GM19238 (cell line): ENCODE results near the gene BTBD10.
"Not testable (repeated sequence)": the region's sequence is repeated elsewhere in the genome, so short reads cannot be mapped to it uniquely, and the experiment has no call there.

Experiments used
- DNase-seq: peaks from one replicate; pipeline ENCODE4 v3.0.0; 2011; ENCODE audit warnings: low spot score; ENCODE audit not compliant: insufficient read length

The BTBD10 gene

DNA sequence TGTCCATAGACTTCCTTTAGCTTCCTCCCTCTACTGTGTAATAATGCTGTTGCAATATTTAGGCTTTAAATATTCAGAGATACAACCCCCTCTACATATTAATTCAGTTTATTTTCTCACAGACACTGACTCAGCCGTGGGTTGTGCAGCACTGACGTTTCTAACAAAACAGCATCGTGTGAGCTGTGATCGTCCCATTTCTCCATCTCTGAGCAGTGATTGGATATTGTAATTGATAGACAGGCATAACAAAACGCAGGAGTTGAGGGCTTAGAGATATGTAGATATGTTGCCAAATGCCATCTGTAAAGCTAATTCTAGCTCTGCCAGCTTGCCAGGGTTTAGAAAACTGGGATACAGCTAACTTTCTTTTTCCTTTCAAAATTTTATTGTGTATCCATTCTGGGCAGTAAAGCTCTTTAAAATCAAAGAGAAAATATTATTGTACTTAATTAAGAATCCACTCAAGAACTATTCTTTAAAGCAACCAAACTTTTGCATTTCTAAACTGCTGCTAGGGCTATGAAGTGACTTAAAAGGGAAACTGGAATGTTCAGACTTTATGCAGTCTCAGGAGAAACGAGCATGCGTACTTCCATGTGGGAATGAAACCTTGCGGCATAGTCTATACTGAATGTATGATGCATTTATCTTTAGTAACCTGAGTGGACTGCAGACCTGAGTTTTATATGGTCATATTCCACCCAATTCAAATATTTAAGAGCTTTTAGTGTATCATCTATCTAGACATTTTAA lies 22.7 kb downstream of the BTBD10 start:
- DNase-seq, result no peak

DNA sequence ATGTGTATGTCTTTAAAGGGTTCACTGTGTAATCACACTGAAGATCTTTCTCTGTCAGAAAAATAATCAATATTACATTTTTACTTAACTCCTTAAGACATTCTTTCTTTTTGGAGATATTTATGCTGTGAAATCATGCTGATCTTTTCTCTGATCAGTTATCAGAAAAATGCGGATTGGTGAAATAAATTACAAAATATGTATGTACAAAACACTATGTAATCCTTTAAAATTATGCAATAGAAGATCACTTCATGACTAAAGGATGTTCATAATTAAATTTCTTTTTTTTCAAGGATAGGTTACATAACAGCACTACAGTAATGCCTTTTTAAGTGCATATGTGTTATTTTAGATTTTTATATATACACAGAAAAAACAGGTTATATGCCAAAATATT lies 24.7 kb downstream of the BTBD10 start:
- no peak for DNase-seq

DNA sequence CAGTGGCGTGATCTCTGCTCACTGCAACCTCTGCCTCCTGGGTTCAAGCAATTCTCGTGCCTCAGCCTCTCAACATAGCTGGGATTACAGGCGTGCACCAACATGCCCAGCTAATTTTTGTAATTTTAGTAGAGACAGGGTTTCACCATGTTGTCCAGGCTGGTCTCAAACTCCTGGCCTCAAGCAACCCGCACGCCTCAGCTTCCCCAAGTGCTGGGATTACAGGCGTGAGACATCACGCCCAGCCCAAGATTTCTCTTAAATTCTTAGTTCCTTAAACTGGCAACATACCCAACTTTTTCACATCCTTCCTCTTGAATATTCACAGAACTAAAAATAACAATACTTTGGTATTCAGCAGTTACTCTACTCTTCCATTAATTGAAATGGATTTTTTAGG lies 26.2 kb downstream of the BTBD10 start:
- DNase-seq, result not testable (repeated sequence)

DNA sequence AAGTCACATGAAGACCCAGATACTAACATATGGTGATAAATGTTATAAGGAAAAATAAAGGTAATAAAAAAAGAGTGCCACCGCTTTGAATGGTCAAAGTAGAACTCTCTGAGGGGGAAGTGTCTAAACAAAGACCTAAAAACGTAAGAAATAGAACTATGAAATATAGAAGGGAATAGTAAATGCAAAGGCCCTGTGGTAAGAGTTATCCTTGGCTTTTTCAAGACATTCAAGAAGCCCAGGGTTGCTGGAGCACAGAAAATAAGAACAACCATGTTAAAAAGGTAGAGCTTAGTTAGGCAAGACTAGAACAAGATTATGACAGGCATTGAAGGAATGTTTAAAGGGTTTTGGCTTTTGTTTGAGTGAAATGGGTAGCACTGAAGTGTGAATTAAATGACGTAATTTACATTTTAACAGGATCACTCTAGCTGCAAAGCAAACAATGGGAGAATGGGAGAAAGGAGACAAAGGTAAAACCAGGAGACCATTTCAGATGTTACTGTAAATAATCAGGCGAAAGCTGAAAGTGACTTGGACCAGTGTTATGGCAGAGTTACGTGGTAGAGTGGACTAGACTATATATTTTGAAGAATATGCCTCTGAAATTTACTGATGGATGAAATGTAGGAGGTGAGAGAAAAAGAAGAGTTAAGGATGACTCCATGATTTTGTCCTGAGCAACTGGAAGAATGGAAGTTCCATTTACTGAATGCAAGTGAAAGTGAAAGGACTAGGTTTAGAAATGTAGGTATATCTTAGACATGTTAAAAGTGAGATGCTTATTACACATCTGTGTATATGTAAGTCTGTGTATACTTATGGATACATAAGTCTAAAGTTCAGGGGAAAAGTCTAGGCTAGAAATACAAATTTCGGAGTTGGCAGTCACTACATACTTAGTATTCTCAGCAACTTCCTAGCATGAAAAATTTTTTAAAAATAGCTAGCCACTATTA lies 28.5 kb downstream of the BTBD10 start:
- DNase-seq, result no peak

DNA sequence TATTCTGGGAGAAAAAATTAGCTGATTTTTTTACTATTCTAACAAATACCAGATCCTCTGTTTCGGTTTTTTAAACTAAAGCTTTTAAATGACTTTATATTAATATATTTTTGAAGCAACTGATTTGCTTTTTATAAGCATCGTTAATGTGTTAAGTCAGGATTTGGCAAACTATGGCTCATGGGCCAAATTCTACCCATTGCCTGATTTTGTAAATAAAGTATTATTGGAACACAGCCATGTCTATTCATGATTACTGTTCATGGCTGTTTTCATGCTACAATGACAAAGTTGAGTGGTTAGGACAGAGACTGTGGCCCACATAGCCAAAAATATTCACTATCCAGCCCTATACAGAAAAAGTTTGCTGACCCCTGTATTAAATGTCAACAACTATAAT lies 29.6 kb downstream of the BTBD10 start:
- no peak for DNase-seq

DNA sequence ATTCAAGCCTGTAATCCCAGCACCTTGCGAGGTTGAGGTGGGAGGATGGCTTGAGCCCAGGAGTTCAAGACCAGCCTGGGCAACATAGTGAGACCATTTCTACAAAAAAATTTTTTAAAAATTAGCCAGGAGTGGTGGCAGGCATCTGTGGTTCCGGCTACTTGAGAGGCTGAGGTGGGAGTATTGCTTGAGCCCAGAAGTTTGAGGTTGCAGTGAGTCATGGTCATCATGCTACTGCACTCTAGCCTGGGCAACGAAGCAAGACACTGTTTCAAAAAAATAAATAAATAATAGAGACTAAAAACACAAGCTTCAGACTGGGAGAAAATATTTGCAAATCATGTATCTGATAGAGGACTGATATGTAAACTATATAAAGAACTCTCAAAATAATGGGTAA lies 33.2 kb downstream of the BTBD10 start:
- DNase-seq, result no peak

DNA sequence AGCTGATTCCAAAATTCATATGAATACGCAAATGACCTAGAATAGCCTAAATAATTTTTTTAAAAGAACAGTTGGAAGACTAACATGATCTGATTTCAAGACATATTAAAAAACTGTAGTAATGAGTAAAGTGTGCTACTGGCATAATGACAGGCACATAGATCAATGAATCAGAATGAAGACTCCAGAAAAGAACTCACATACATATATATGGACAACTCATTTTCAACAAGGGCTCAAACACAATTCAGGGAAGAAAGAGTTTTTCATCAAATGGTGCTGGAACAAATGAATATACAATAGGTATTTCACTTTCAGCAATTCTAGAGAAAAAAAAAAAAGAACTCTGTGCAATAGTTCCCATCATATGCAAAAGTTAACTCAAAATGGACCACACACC lies 33.7 kb downstream of the BTBD10 start:
- DNase-seq, result no peak

DNA sequence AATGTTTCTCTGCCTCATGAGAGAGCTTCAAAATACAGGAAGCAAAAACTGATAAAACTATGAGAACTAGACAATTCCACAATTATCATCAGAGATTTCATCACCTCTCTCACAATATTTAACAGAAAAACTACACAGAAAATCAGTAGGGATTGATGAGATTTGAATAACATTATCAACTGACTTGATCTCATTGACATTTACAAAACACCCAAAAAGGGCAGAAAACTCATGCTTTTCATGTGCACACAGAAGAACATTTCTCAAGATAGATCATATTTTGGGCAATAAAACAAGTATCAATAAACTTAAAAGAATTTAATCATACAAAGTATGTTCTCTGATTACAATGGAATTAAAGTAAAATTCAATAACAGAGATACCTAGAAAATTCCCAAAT lies 35.6 kb downstream of the BTBD10 start:
- DNase-seq, result no peak

DNA sequence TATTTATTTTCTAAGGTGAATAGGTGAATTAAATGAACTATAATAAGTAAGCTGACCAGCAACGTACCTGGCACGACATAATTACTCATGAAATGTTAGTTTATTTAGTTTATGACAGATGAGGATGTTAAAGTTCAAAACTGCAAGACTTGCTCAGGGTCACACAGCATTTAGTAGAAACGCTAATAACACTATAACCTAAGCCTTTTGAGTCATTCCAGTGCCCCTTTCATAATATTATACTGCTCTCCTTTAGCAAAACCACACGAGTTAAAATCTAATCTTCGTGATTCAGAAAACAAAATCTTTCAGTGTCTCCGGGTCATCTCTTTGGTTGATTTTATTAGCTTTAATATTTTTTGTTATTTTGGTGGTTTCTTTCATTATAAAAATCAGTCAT lies 39.6 kb downstream of the BTBD10 start:
- no peak for DNase-seq

DNA sequence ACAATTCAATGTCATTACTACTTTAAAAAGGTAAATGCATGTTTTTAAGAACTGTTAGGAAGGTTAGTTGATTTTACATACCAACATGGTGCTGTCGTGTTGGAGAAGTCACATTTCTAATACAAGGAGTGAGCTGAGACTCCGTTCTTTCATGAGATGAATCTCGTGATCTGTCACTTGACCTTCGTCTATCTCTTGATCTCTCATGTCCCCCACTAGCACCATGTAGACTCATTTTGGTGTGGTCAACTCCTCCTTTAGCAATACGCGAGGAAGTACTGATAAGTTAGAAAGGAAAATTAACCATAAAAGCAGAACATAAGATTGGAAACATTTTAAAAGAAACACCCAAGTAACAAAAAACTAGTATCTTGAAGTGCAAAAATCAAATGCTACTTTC lies 41.5 kb downstream of the BTBD10 start:
- DNase-seq, result no peak

DNA sequence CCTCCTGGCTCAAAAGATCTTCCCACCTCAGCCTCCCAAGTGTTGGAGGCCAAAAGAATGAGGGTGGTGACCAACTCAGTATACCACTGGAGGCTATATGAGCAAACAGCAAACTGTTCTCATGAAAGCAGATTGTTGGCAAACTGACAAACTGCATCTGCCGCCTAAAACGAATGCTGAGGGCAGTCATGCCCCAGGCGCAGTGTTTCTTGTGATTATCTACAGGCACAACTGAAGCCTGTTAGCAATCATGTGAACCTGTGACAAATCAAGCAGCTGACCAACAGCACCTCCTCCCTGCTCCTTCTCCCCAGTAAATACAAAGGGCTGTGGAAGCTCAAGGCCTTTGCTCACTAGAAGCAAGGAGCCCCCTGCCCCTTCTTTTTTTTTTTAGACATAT lies 47.8 kb downstream of the BTBD10 start:
- DNase-seq, result no peak

DNA sequence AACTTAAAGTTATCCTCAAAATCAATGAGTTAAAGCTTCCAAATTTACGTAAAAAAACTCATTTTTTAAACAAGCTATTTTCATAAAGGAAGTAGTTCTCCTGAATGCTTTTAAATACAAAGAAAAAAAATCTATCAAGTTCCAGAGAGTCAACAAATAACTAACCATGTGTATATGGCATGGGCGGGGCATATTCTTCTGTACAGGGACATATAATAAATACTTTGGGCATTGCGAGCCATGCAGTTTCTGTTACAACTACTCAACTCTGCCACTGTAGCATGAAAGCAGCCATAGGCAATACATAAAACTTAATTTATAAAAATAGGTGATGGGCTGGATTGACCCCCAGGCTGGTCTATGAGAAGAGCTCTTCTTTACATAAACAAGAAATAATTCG lies 57.8 kb downstream of the BTBD10 start:
- no peak for DNase-seq

DNA sequence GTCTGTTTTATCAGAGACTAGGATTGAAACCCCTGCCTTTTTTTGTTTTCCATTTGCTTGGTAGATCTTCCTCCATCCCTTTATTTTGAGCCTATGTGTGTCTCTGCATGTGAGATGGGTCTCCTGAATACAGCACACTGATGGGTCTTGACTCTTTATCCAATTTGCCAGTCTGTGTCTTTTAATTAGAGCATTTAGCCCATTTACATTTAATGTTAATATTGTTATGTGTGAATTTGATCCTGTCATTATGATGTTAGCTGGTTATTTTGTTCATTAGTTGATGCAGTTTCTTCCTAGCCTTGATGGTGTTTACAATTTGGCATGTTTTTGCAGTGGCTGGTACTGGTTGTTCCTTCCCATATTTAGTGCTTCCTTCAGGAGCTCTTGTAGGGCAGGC lies 64.7 kb downstream of the BTBD10 start:
- not testable (repeated sequence) for DNase-seq

DNA sequence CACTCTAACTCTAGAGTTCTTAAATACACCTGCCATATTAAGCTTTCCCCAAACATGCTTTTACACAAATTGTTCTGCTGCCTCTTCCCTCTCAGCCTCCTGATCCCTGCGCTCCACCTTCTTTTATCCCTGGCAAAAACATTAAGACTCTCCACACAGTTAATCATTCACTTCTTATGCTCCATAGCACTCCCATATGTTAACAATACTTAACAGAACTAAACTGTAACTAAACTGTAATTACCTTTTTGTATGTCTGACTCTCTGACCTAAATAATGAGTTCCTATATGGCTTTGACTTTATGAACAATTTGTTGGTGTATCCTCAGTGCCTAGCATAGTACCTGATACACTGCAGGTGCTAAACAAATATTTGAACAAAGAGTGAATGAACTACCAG lies 71.8 kb downstream of the BTBD10 start:
- DNase-seq, result no peak

DNA sequence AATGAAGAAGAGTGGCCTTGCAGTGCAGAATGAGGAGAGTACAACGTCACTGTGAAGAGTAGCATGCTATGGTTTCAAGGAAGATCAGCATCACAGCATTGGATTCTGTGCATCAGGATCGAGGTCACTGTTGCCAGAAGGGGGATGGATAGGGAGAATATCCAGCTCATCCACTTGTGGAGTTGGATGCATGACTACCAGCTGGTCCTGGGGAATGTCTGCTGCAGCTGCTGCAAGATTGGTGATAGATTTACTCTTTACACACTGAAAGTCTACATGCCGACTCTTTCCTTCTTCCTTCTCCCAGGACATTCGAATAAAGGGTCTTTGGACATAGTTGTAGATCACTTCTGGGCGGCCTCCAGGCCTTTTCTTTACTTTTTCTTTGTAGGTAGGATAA lies 74.3 kb downstream of the BTBD10 start:
- DNase-seq, result no peak

DNA sequence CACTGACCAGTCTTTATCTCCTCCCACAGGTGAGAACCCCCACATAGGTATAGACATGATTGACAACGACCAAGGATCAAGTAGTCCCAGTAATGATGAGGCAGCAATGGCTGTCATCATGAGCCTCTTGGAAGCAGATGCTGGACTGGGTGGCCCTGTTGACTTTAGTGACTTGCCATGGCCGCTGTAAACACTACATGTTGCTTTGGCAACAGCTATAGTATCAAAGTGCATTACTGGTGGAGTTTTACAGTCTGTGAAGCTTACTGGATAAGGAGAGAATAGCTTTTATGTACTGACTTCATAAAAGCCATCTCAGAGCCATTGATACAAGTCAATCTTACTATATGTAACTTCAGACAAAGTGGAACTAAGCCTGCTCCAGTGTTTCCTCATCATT lies 76.5 kb downstream of the BTBD10 start:
- no peak for DNase-seq

DNA sequence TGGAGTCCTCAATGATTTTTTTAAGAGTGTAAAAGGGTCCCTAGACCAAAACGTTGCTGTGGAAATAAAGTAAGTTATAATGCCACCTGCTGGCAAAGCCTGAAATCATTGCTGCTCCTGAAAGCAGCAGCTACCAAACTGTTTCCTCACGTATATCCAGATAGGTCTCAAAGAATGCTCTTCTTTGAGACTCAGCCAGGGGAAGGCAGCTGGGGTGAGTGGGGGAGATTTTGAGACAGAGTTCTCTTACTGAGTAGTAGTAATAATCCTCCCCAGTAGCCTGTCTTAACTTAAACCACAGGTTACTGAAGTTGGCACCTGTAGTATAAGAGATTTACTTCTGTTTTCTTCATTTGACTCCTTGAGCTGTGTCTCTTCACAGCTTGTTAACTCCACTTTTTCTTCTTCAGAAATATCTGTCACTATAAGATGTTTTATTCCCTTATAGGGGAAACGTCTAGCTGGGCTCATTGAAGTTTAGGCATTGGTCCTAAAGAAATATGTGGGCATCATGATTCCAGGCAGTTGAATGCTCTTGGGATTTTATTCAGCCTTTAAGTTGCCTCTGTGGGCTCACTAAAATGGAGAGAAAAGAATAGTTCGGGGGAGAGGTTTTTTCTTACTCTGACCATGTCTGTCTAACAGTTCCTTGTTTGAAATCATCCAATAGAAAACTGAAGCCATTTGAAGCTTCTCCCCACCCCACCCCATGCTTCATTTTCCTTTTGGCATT lies 77.9 kb downstream of the BTBD10 start:
- no peak for DNase-seq

DNA sequence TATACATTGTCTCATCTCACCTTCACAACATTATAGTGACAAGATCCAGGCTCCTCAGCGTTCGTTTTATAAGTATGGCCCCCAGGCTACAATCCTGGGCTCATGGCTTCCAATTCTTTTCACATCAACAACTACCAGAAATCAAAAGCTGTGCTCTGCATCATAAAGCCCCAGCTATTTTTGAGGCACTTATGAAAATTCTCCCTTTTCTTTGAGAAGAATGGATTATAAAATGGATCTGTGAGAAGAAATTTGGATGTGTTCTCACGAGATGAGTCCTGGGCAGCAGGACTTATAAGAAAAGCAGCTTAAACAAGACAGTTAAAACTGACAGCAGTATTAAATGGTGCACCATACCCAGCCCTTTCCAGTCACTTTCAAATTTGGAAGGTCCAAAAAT lies 80.3 kb downstream of the BTBD10 start:
- DNase-seq, result no peak

DNA sequence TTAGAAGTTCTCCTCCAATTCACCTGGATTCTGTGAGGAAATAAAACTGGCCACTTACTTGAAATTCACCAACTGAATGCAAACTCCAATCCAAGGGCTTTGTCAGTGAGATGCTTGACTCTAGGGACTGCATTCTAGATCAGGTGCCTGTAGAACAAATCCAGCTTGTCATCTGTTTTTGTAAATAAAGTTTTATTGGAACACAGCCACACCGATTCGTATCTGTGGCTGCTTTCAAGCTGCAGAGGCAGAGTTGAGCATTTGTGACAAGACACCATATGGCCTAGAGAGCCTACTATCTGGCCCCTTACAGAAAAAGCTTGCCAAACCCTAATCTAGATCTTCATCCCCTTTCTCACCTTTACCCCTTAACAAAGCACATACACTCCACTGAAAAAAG lies 82.3 kb downstream of the BTBD10 start:
- DNase-seq, result no peak

DNA sequence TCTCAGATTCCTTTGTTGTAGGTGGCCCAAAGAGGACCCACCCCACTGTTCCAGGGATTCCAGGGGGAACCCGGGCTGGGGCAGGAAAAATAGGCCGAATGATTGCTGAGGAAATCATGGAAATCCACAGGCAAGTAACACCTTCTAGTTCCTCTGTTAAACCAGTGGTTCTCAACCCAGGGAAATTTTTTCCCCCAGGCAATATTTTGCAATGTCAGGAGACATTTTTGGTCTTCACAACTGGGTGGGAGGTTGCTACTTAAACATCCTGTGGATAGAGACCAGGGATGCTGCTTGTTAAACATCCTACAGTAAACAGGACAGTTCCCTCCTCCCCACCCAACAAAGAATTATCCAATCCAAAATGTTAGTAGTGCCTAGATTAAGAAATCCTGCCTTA lies 84.7 kb downstream of the BTBD10 start:
- DNase-seq, result no peak

DNA sequence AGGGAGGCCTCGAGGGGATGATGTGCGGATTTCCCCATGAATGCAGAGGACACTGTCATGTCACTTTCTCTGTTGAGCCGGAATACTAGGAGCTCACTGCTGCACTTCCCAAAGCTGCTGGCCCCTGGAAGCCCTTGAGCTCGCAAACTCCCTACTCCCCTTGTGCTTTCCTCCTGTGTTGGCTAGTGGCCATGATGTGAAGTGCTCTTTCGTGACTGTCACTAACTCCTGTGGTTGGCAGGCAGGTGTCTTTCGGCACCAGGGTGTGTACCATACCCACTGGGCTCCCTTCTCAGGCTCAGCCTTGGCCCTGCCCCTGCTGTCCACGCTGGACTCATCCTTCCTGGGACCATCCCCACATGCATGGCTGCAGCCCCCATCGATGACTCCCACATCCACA lies 86.2 kb downstream of the BTBD10 start:
- DNase-seq, result no peak

DNA sequence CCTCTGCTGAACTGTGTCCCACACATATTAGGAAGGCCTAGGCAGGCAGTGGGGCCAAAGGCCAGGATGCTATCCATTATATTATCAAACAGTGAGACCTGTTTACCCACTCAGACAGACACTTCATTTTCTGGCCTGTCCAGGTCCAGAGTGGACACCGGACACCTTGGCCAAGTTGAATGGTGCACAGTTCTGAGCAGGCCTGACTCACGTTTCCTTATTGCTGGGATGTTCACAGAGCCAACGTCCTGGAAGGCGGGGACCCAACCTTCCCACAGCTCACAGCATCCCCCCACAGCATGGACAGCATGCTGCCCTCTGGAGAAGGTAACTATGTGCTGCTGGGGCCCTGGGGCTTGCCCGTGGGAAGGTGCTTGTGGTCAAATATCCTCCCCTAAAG lies 86.6 kb downstream of the BTBD10 start:
- DNase-seq, result no peak
